ENCODE results near the gene TFF3. TPM values are rescaled to one million over a fixed set of nuclear protein-coding genes. Genes with fewer than 3 reads are reported as not detected.

TFF3 gene
- total RNA-seq, 1 donor from 2014 or later: 4.8 TPM

- intact Hi-C loops (cut with DNase I): no loop called here
- no peak for DNase-seq (ENCODE audit: low spot score)
Observed at GRCh38 chr21:42330380-42331371, 15.5 kb upstream of the TFF3 start.

- intact Hi-C loops (cut with DNase I): no loop called here
- no peak for DNase-seq (ENCODE audit: low spot score)
Observed at GRCh38 chr21:42324896-42325295, 9.7 kb upstream of the TFF3 start.

- intact Hi-C loops (cut with DNase I): no loop called here
- DNase-seq (ENCODE audit: low spot score): no peak
Observed at GRCh38 chr21:42321845-42322244, 6.6 kb upstream of the TFF3 start.

GRCh38 chr21:42321231-42321630, 6.0 kb upstream of the TFF3 start:
- intact Hi-C loops (cut with DNase I): no loop called here
- DNase-seq (ENCODE audit: low spot score): peak; percentile 58

- intact Hi-C loops (cut with DNase I): no loop called here
- peak; percentile 49 for DNase-seq (ENCODE audit: low spot score)
Observed at GRCh38 chr21:42320791-42321190, 5.6 kb upstream of the TFF3 start.

GRCh38 chr21:42319851-42320572, 4.8 kb upstream of the TFF3 start:
- peak; percentile 73 for DNase-seq (ENCODE audit: low spot score)
- intact Hi-C loops (cut with DNase I): no loop called here

GRCh38 chr21:42319376-42319775, 4.2 kb upstream of the TFF3 start:
- intact Hi-C loops (cut with DNase I): no loop called here
- peak; percentile 82 for DNase-seq (ENCODE audit: low spot score)

- peak; percentile 67 for DNase-seq (ENCODE audit: low spot score)
- intact Hi-C loops (cut with DNase I): no loop called here
Observed at GRCh38 chr21:42317826-42318746, 2.9 kb upstream of the TFF3 start.

- DNase-seq (ENCODE audit: low spot score): peak; percentile 70
- intact Hi-C loops (cut with DNase I): no loop called here
Observed at GRCh38 chr21:42317341-42317741, 2.1 kb upstream of the TFF3 start.

- intact Hi-C loops (cut with DNase I): no loop called here
Observed at GRCh38 chr21:42316891-42317290, 1.7 kb upstream of the TFF3 start.

GRCh38 chr21:42314616-42315295, 453 bp downstream of the TFF3 start:
- DNase-seq (ENCODE audit: low spot score): peak; percentile 47
- intact Hi-C loops (cut with DNase I): no loop called here

More at GRCh38 chr21:42316891-42317290, 1.7 kb upstream of the TFF3 start:
- DNase-seq (ENCODE audit: low spot score): peak; percentile 69

- peak; percentile 69 for DNase-seq (ENCODE audit: low spot score)
- intact Hi-C loops (cut with DNase I): no loop called here
Observed at GRCh38 chr21:42313501-42313969, 1.7 kb downstream of the TFF3 start.

- peak; percentile 35 for DNase-seq (ENCODE audit: low spot score)
- intact Hi-C loops (cut with DNase I): no loop called here
Observed at GRCh38 chr21:42312626-42313104, 2.5 kb downstream of the TFF3 start.

GRCh38 chr21:42311816-42312625, 3.2 kb downstream of the TFF3 start:
- intact Hi-C loops (cut with DNase I): no loop called here
- peak; percentile 69 for DNase-seq (ENCODE audit: low spot score)

GRCh38 chr21:42311160-42311559, 4.0 kb downstream of the TFF3 start:
- DNase-seq (ENCODE audit: low spot score): no peak
- intact Hi-C loops (cut with DNase I): no loop called here

GRCh38 chr21:42310411-42311001, 4.7 kb downstream of the TFF3 start:
- DNase-seq (ENCODE audit: low spot score): peak; percentile 9
- intact Hi-C loops (cut with DNase I): no loop called here

- DNase-seq (ENCODE audit: low spot score): peak; percentile 81
- intact Hi-C loops (cut with DNase I): loop anchor here (10.0 kb wide), 1 partner anchor 85 kb away; no protein-coding TSS in a partner anchor
Observed at GRCh38 chr21:42309753-42310213, 5.4 kb downstream of the TFF3 start.

Measured in cardiac septum (tissue), 1 donor.